Lower leg skin (tissue), 4 donors: ENCODE data around the gene FOXL3. TPM values are rescaled to one million over a fixed set of nuclear protein-coding genes. Genes with fewer than 3 reads are reported as not detected.
A peak's percentile ranks its signal among the peaks of the same experiment; 100 is the strongest.

ENCODE experiments used
- DNase-seq, 2 donors: peaks; one replicate each; pipeline ENCODE4 v3.0.0-alpha.2; 2019; ENCODE audit warnings: low spot score in 2 of 2
- H3K4me3 ChIP-seq: fragments of 200-600 bp; sonication (generic); 2 replicates; pipeline ENCODE4 v1.5.1; 2017; ENCODE audit warnings: mild to moderate bottlenecking, low read depth; ENCODE audit not compliant: poor library complexity, severe bottlenecking
- POLR2A ChIP-seq, 2 donors: fragments of 450-650 bp; IDR thresholded peaks; one replicate each; pipeline ENCODE4 v1.6.1; 2016 to 2017; ENCODE audit warnings: antibody characterized with exemption in 2 of 2, mild to moderate bottlenecking in 1 of 2, moderate library complexity in 1 of 2
- WGBS, 2 donors: methylation state at CpG; one replicate each; pipeline ENCODE4 v1.1.5; 2018; 5-methylcytosine and 5-hydroxymethylcytosine counted together
- intact Hi-C: fragments of 100-400 bp; cut with DNase I; formaldehyde crosslinking; loops from one replicate; pipeline ENCODE4 v1.15.0; 2023; ENCODE audit warnings: low total_unique reads
- total RNA-seq, 4 donors: library from RNA; depleted of rRNA; stranded (reverse); fragments of >200 nt; gene quantifications; one replicate each; pipeline ENCODE4 v1.1.0, GENCODE V29; 2016
- TF ChIP-seq, protein P1 (sequence below), 3 donors: fragments of 450-650 bp; IDR thresholded peaks; one replicate each; pipeline ENCODE4 v1.5.1; 2016; ENCODE audit warnings: antibody characterized with exemption in 3 of 3, mild to moderate bottlenecking in 3 of 3, moderate library complexity in 2 of 3

The FOXL3 gene
- total RNA-seq, 4 donors from 2014 or later, result not detected

DNA sequence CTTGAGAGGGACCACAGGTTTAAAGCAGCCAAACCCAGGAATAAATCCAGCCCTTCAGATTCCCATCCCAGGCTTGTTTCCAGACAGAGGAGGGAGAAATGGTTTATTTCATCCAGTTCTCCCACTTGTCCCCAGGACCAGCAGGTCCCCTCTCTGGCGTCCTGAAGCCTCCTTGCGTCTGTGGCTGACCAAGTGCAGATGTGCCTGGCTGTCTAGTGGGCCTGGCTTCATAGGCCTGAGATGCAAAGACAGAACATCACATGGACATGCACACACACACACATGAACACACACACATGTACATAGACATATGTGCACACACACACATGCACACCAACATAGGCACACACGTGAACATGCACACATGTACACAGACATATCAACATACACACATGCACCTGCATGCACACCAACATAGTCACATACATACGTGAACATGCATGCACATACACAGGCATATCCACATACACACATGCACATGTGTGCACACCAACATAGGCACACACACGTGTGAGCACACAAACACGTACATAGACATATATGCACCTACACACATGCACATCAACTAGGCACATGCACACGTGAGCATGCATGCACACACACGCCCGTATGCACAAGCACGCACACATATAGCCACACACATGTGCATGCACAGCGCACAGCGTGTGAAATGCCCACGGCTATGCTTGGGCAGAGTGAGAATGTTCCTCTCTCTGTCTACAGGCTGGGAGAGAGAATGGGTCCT, 10.7 kb downstream of the FOXL3 start:
- peak in 1 of 2 donors; percentile 20 for DNase-seq
- intact Hi-C loops, result no loop called here
- 89 to 94% methylated on average over 13 of the region's 13 CpGs for WGBS, 2 donors
- H3K4me3 ChIP-seq, result no peak overlapping the region
- no peak for TF ChIP-seq POLR2A (IDR thresholded peaks at IDR 0.05)
- TF ChIP-seq, protein P1, sequence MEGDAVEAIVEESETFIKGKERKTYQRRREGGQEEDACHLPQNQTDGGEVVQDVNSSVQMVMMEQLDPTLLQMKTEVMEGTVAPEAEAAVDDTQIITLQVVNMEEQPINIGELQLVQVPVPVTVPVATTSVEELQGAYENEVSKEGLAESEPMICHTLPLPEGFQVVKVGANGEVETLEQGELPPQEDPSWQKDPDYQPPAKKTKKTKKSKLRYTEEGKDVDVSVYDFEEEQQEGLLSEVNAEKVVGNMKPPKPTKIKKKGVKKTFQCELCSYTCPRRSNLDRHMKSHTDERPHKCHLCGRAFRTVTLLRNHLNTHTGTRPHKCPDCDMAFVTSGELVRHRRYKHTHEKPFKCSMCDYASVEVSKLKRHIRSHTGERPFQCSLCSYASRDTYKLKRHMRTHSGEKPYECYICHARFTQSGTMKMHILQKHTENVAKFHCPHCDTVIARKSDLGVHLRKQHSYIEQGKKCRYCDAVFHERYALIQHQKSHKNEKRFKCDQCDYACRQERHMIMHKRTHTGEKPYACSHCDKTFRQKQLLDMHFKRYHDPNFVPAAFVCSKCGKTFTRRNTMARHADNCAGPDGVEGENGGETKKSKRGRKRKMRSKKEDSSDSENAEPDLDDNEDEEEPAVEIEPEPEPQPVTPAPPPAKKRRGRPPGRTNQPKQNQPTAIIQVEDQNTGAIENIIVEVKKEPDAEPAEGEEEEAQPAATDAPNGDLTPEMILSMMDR (IDR thresholded peaks at IDR 0.05), result no peak

DNA sequence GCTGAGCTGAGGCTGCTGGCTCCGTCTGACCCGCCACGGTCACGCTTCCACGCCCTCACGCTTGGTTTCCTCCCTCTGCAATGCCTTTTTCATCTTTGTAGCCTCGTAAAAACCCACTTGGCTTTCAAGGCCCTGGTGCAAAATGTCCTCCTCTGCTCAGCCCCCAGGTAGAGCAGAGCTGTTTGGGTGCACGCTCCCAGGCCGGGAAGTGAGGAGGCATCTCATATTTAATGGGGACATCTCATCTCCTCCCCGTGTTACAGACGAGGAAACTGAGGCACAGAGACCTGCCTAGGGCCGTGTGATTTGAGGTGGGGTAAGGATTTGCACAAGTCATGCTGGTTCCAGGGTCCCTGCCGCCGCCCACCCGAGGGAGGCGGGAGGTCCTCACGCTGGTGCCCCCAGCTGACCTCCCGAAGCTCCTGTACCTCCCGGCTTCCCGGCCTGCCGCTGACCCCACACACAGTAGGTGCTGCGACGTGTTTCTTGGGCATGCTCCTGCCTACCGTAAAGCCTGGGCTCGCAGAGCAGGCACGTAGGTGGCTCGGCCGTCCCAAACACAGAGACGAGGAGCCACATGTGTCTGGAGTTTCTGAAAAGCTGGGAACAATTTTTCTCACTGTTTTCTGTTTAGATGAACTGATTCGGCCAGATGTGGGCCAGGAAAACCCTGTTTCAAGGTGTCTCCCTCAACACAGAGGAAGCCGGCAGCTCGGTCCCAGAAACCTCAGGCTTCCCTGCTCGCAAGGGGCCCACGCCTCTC, 11.5 kb downstream of the FOXL3 start:
- H3K4me3 ChIP-seq, result no peak overlapping the region
- no peak for TF ChIP-seq POLR2A (IDR thresholded peaks at IDR 0.05)
- TF ChIP-seq, protein P1 (IDR thresholded peaks at IDR 0.05), result no peak
- 78% methylated on average over 27 to 34 of the region's 34 CpGs for WGBS, 2 donors
- DNase-seq, result peak in 1 of 2 donors; percentile 76
- intact Hi-C loops, result no loop called here

DNA sequence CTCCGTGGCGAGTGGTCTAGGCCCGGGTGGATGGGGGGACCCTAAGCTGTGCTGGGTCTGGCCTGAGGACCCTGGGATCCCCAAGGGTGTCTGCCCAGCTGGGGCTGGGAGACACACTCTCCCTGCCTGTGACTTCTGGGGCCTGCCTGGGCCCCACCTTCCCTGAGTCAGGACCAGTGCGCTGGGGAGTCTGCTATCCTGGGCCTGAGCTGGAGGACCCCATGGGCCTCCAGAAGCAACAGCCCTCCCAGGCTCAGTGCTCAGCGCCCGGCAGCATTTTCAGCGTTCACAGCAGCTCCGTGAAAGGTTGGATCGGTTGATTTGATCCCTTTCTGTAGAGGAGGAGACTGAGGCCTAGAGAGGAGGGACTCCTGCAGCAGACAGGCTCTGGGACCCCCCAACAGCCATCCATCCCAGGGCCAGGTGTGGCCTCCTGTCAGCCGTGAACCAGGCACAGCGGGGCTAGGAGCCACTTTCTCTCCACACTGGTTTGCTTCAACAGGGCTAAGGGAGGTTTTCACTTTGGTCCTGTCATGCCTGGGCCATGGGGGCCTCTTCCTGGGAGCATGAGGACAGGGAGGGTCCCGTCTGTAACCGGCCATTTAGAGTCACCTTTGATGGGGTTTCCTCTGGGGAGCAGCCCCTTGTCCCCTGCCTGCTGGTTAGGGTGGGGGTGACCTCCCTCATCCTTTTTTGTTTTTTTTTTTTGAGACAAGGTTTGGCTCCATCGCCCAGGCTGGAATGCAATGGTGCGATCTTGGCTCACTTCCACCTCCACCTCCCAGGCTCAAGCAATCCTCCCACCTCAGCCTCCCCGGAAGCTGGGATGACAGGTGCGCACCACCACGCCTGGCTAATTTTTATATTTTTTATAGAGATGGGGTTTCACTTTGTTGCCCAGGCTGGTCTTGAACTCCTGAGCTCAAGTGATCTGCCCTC, 12.4 kb downstream of the FOXL3 start:
- no peak overlapping the region for H3K4me3 ChIP-seq
- WGBS, 2 donors, result 85 to 93% methylated on average over 15 to 18 of the region's 18 CpGs
- intact Hi-C loops, result no loop called here
- DNase-seq, result peak in 1 of 2 donors; percentile 70
- TF ChIP-seq, protein P1 (IDR thresholded peaks at IDR 0.05), result no peak
- TF ChIP-seq POLR2A (IDR thresholded peaks at IDR 0.05), result no peak

DNA sequence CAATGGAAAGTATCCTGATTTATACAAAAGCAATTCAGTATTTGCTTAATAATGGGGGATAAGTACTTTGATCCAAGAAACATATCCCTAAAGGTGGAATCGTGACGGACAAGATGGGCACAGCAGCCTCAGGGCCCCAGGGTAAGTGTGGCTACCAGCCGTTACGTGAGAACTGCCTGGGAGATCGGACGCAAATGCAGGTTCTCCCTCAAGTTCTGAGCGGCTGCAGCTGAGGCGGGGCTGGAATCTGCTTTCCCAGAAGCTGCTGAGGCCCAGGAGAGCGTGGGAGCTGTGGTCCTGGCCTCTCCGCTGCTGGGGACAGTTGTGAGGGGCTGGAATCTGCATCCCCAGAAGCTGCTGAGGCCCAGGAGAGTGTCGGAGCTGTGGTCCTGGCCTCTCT, 13.5 kb downstream of the FOXL3 start:
- TF ChIP-seq POLR2A (IDR thresholded peaks at IDR 0.05), result no peak
- TF ChIP-seq, protein P1 (IDR thresholded peaks at IDR 0.05), result no peak
- peak in 1 of 2 donors; percentile 69 for DNase-seq

DNA sequence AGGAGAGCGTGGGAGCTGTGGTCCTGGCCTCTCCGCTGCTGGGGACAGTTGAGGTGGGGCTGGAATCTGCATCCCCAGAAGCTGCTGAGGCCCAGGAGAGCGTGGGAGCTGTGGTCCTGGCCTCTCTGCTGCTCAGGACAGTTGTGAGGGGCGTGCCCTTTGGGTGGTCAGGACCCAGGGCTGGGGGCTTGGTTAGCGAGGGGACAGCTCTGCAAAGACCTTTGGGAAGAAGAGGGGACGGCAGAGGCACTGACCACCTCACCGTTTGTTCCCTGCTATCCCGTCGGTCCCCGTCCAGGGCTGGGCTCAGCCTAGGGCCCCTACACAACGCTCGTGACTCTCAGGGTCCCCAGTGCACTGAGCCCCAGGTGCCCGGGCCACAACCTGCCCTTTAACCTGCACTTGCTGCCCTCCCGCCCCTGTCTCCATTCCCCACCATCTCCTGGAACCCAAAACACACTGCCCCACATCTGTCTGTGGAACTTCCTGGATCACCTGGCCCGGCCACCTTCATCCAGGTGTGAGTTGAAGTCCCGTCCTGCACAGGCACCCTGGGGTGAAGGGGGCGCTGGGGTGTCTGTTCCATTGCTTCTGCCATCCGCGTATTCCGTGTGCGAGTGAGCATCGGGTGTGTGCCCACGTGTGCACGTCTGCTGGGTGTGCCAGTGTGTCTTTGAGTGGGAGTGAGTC, 14.1 kb downstream of the FOXL3 start:
- intact Hi-C loops, result no loop called here
- H3K4me3 ChIP-seq, result no peak overlapping the region
- DNase-seq, result no peak
- WGBS, 2 donors, result 87 to 90% methylated on average over 24 of the region's 24 CpGs
- TF ChIP-seq, protein P1 (IDR thresholded peaks at IDR 0.05), result no peak
- no peak for TF ChIP-seq POLR2A (IDR thresholded peaks at IDR 0.05)

More for the DNA sequence above, 13.5 kb downstream of the FOXL3 start:
- intact Hi-C loops, result no loop called here
- H3K4me3 ChIP-seq, result no peak overlapping the region
- 81 to 88% methylated on average over 11 of the region's 11 CpGs for WGBS, 2 donors
